Non-pigmented ciliary epithelial cell (primary cell): ENCODE measurements around the gene ILK.

Source experiments
- DNase-seq: peaks from one replicate; pipeline ENCODE4 v3.0.0-alpha.2; 2010; ENCODE audit warnings: low read depth

Gene ILK

GRCh38 chr11:6621711-6622211 lies 18.2 kb downstream of the ILK start:
- DNase-seq: no peak

GRCh38 chr11:6622261-6623171 lies 18.9 kb downstream of the ILK start:
- DNase-seq: no peak

GRCh38 chr11:6623391-6624363 lies 20.1 kb downstream of the ILK start:
- DNase-seq: no peak

- DNase-seq: no peak
Measured at GRCh38 chr11:6625156-6625831, 21.7 kb downstream of the ILK start.

GRCh38 chr11:6625832-6626420 lies 22.4 kb downstream of the ILK start:
- DNase-seq: no peak

GRCh38 chr11:6626971-6627761 lies 23.6 kb downstream of the ILK start:
- no peak for DNase-seq

- no peak for DNase-seq
Measured at GRCh38 chr11:6627762-6628241, 24.2 kb downstream of the ILK start.

- DNase-seq: no peak
Measured at GRCh38 chr11:6628526-6628925, 25.0 kb downstream of the ILK start.

GRCh38 chr11:6629573-6629891 lies 26.0 kb downstream of the ILK start:
- DNase-seq: no peak

GRCh38 chr11:6629892-6630631 lies 26.5 kb downstream of the ILK start:
- no peak for DNase-seq

GRCh38 chr11:6630632-6631291 lies 27.2 kb downstream of the ILK start:
- no peak for DNase-seq

GRCh38 chr11:6631361-6631890 lies 27.9 kb downstream of the ILK start:
- no peak for DNase-seq

GRCh38 chr11:6632116-6633073 lies 28.8 kb downstream of the ILK start:
- DNase-seq: no peak

- no peak for DNase-seq
Measured at GRCh38 chr11:6633422-6634408, 30.1 kb downstream of the ILK start.

- no peak for DNase-seq
Measured at GRCh38 chr11:6634534-6634933, 31.0 kb downstream of the ILK start.

GRCh38 chr11:6635082-6635932 lies 31.7 kb downstream of the ILK start:
- no peak for DNase-seq
